NCI-H187 treated with DMSO at 0.1 percent for 48 hours (cell line): ENCODE results near the gene IWS1.
"Not testable (repeated sequence)": the region's sequence is repeated elsewhere in the genome, so short reads cannot be mapped to it uniquely, and the experiment has no call there.

Source experiments
- DNase-seq: peaks from one replicate; lab custom pipeline; 2025; lab: John Stamatoyannopoulos, UW

IWS1 gene

DNA sequence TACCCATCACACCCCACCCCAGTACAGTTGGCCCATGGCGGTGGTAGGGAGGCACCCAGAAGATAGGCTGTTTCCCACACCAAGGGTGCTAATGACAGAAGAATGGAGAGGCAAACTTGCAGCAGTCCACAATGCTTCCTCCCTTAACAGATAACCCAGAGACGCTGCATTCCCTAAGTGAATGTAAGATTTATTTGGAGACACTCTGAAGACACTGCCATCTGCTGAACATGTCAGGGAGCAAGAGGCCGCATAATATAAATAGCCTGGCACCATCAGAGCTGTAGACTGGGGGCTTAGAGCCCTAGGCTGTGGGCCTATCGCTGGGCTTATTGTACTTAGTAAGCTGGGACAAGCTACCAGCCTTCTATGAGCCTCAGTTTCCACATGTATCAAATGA lies 2.2 kb upstream of the IWS1 start:
- no peak for DNase-seq

DNA sequence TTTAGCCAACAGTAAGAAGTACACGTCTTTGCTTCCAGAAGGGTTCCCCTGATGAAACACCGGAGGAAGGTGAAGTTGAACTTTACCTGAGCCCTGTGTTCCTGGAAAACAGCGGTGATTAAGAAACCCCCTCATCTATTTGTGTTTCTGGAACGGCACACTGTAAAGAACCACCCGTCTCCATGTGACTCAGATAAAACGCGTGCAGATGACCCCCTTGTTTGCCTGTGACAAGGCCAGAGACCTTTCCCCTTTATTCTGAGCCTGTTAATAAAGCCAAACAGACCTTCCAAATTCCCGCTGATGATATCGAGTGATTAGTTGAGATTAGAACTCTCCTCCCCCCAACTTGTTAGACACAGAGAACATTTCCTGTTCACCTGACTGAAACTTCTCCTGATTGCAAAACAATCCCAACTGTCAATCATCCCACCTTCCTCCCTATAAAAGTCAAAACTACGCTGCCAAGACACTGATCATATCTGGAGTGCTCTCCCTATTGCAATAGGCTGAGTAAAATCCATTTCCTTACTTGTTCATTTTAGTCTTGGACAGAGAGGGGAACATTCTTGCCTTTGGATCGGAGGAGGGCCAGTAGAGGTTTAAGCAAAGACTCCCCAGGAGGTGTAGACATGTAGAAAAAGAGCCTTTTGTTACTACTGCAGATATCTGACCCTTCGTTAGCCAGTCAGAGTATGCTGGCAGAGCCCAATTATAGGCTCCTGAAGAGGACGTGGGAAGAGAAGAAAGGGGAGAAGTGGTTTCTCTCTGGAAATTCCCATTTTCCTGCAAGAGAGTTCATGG lies 914 bp upstream of the IWS1 start:
- DNase-seq = no peak

DNA sequence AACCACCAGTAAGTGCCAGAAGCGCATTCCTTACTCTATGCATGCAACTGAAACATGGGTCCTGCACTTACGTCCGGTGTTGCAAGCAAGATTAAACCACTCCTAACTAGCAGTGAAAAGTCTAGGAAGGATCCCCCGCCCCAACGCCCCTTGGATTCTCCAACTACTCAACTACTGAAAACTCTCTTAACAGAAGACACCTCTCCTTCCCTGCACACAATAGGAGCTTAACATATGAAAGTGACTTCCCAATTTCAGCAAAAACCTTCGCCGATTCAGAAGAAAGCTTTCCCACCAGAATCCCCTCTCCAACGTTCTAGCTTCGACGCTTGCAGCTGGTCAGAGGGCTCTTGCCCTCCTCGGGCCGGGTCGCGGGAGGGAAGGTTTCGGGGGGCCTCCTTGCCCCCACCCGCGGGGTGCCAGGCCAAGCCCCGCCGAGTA lies 578 bp downstream of the IWS1 start:
- no peak for DNase-seq

DNA sequence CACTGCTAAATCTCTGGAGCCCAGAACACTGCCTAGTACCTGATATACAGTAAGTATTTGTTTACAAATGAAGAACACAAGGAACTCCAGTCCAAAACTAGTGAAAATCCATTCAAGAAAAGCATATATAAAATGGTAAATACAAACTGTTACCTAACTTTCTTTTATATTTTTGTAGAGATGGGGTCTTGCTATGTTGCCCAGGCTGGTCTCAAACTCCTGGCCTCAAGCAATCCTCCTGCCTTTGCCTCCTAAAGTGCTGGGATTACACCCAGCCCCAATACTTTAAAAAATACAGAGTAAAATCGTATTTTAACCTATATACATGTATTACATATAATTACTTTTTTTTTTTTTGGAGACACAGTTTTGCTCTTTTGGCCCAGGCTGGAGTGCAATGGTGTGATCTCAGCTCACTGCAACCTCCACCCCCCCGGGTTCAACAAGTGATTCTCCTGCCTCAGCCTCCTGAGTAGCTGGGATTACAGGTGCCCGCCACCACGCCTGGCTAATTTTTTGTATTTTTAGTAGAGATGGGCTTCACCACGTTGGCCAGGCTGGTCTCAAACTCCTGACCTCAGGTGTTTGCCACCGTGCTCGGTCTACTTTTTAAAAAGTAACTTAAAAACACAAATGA lies 2.0 kb downstream of the IWS1 start:
- not testable (repeated sequence) for DNase-seq

DNA sequence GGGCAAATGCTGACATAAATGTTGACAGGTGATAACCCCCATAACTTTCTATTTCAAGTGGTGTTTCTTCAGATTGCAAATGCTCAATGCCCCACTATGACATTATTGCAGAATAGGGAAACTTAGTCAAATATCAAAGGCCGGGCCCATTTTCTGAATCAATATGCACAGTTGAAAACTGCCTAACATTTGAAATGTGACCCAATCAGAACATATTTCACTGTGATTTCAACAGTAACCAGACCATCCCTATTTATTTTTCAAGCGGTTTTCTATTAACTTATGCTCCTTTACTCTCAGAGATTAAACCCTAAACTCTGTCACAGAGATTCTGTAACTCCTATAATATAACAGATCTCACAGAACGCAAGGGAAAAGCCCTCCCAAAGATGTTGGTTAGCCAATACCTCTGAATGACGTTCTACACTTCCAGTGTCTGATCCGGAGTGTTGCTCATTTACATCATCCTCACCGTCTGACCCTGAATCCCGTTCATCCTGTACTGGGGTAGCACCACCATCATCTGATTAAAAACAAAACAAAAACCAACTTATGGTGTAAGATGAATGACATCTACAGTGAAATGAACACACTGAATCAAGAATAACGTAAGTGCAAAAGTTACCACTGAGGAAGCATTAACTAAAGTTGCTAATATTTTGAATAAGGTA lies 2.9 kb downstream of the IWS1 start:
- no peak for DNase-seq

DNA sequence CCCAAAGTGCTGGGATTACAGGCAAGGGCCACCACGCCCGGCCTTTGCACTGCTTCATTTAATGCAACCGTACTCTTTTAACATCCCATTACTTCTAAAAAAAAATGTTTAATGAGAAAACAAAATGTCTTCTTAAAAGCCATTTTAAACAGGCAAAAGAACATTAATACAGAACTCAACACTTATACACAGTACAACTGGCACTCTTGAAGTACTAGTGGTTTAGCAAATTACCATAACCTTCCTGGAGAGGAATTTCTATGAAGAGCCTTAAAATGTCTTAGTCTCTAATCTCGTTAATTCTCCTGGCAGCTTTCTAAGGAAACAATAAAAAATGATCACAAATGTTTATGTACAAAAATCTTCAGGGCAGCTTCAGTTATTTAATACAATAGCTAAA lies 5.9 kb downstream of the IWS1 start:
- no peak for DNase-seq

DNA sequence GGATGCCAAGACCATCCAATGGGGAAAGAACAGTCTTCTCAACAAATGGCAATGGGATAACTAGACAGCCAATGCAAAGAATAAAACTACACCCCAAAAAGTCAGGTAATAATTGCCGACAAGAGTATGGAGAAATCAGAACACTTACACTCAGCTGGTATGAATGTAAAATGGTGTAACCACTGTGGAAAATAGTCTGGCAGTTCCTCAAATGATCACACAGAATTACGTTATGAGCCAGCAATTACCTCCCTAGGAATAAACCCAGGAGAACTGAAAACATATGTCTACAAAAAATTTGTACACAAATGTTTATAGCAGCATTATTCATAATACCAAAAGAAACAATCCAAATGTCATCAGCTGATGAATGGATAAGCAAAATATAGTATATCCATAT lies 8.8 kb downstream of the IWS1 start:
- DNase-seq = no peak

DNA sequence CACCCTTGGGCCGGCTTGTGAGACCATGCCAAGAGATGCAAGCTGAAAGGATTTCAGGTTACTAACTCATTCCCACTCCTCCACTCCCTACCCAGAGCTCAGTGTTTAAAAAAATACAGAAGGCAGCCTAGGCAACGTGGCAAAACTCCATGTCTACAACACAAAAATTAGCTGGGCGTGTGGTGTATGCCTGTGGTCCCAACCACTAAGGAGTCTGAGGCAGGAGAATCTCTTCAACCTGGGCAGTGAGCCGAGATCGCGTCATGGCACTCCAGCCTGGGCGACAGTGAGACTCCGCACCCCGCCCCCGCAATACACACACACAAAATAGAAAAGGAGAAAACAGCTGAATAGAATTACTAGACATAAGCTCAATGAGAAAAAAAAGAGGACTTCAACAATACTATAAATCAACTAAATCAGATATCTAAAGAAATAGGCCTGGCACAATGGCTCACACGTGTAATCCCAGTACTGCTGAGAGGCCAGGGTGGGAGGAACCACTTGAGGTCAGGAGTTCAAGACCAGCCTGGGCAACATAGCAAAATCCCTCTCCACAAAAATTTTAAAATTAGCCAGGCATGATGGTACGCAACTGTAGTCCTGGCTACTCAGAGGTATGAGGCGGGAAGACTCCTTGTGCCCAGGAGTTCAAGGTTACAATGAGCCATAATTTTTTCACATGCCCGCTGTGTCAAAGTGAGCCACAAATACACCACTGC lies 10.1 kb downstream of the IWS1 start:
- DNase-seq = no peak

DNA sequence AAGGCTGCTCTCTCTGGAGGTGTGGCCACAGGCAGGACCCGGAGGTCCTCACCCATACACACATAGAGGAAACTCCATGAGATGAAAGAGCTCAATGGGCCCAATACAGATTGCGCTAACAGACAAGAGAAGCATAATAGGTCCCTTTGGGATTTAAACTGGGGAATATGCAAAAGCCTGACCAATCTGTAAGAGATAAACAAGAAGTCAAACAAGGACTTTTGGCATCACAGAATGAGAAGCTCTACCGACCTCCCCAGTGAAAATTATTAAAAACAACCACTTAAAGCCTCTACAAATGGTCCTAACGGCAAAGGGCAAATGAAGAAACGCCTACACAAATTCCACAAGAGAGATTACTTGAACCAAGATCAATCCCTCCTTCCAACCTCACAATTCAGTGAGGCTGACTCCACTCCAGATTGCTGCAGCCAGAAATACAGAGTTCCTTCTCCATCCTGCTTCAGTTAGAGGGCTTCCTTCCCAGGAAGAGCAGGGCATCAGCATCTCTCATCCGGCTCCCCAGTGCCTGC lies 10.8 kb downstream of the IWS1 start:
- no peak for DNase-seq

DNA sequence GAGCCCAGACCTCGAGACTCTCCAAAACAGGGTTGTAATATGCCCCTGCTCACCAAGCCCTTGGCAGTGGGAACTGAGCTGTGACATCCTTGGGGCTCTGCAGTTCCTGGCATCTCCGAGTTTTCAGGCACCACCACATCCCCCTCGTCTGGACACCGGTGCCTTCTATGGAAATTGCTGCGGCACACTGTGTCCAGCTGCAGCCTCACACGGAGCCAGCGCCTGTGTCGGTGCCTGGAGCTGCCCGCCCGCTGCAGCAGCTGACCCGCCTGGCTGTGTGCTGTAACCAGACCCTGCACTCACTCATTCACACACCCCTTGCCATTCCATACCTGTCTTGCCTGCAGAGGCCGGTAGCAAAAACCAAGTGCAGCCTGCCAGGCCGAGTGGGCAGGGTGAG lies 11.8 kb downstream of the IWS1 start:
- no peak for DNase-seq

DNA sequence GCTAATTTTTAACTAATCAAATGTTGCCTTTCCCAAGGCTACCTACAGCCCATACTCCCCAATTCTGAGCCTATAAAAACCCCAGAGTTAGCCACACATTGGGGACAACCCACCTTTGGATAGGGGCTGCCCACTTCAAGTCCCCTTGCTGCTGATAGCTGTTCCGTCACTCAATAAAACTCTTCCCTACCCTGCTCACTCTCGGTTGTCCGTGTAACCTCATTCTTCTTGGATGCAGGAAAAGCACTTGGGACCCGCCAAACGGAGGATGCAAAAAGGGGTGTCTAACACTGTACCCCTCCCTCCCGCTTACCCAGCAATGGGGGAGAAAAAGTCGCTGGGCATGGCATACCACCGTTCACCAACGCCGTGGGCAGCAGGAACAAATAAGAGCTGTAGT lies 12.2 kb downstream of the IWS1 start:
- DNase-seq = no peak

DNA sequence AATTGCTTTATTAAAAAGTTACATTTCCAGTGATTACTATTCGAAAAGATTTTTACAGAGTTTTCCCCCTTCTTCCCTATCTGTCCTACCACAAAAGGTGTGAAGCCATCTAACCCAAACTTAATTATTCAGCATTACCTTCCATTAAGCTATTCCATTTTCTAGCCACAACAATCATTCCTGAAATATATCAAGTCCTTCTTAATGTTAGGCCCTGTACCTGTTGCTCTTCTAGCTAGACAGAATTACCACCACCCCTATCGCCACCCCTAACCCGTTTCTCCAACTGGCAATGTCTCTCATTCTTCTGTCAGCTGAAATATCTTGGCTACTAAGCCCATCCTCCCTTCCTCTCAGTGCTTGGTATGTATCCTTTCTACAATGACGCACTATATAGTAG lies 13.9 kb downstream of the IWS1 start:
- no peak for DNase-seq

DNA sequence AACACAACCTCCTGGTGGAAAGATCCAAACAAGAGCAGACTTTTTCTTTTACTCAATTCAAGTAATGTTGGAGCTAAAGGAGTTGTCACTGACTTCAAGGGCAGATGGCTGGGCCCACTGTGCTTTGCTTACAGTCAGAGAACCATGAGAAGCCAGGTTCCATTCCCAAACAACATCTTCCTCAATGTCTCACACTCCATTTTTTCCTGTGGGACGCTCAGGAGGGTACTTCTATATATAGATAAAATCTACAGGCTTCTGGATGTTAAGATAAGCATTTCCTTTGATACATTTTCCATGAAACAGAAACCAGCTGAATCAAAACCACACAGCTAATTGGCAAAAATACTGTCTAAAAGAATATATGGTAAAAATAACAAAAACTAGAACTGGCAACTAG lies 14.4 kb downstream of the IWS1 start:
- DNase-seq = no peak

DNA sequence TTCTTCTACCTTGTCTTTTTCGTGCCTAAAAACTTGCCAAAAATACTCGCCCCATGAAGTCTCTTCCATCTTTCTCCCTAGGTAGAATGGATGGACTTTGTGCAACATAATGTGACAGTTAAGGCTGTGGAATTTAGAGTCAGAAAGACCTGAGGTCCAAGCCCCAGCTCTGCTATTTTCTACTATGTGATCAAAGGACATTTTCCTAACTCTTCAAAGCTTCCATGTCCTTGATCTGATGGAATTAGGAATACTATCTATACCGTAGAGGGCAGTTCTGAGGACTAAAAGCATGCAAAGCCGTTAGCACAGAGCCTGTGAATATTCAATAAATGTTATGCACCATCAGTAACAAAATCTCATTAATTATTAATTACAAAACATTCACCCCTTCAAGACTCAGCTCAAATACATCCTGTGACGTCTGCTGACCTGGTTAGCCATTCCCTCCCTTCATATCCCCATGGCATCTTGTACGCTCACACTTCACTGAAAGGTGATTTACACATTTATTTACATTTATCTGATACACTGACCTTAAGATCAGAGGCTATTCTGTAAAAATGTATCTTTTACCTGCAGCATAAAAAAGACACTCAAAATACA lies 15.1 kb downstream of the IWS1 start:
- DNase-seq = no peak

DNA sequence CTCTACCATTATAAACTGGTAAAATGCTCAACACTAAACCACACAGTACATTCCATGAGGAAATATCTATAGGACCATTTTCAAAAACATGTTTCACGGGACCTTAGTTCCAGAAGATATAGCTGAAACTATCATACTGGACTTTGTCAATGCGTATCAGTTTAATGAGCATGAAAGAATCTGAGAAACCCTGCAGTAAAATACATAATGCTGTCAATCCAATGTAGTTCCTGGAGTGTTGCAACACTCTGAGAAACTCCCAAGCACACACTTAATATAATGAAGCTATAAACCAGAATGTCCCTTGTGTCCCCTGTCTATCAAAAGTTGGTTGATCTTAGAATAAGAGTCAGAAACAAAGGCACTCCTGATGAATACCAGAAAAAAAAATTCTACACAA lies 16.2 kb downstream of the IWS1 start:
- DNase-seq = no peak

DNA sequence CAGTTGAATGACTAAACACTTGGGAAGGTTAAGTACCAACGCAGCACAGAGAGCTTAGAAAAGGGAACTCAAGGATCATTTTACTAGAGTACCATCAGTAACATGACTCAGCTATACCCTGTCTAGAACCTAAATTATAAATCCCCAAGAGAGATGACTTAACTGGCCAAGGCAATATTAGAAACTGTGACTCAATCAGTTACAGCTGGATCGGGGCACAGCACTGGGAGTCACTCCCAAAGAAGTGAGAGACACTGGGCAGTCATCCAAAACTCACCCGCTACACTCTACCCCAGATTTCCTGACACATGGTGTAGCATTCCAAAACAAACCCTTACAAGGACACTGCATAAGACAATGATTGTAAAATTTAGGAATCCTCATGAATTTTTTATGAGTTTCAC lies 17.7 kb downstream of the IWS1 start:
- no peak for DNase-seq

DNA sequence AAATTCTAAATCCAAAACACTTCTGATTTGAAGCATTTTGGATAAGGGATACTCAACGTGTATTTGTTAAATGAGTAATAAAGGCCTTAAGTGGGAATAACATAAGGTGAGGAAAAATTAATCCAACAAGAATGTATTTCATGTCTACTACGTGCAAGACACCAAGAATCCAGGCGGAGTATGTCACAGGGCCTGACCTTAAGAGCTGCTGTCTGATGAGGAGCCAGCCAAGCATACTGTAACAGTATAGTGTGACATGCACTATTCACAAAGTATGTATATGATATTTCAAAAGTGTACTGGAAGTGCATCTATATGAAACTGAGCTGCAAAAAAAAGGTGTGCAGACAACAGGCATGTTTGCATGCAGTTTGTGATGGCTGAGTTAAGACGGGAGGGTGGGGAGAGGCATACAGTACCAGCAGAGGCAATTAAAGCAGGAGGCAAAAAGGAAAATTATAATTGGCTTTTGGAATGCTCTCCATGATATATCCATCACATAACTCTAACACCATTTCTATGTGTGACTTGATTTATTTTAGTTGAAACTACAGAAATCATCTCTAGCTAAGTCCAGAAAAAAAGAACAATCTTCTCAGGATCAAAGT lies 18.2 kb downstream of the IWS1 start:
- no peak for DNase-seq

DNA sequence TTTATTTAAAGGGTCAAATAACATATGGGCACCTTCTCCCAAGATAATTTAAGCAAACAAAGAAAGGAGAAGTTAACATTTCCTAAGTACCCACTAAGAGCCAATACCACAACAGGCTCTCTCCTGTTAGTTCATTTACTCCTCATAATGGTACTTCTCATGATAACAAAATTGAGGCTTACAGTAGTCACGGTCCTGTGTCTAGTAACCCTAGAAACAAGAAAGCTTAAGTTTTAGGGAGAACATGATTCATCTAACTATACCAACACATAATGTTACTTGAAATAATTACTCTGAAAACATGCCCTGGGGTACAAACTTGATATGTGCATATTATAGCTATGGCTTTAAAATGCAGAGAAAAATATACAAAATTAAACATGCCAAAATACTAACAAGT lies 19.8 kb downstream of the IWS1 start:
- DNase-seq = no peak

DNA sequence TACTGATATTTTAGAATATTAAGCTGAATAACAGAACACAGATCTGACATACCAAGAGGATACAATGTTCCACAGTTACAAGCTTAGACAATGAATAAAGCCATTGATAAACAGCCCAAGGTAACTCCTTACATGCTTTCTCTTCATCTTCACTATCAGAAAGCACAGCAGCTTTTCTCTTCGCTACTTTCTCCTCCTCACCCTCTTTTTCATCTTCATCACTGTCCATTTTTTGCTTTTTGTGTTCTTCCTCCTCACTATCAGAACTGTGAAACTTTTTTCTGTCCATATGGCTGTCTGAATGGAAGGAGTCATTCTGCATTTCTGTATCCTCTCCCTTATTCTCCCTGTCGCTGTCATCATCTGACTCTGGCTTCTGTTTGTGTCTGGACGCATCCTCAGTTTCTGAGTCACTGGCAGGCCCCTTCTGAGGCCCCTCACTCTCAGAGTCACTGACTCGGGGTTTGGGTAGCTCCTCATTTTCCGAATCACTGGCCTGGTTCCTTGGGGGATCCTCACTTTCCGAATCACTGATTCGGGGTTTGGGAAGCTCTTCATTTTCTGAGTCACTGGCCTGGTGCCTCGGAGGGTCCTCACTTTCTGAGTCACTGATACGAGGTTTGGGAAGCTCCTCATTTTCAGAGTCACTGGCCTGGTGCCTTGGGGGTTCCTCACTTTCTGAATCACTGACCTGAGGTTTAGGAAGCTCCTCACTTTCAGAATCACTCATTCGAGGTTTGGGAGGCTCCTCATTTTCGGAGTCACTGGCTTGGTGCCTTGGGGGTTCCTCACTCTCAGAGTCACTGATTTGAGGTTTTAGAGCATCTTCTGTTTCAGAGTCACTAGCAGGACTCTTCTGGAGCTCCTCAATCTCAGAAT lies 21.5 kb downstream of the IWS1 start:
- no peak for DNase-seq

DNA sequence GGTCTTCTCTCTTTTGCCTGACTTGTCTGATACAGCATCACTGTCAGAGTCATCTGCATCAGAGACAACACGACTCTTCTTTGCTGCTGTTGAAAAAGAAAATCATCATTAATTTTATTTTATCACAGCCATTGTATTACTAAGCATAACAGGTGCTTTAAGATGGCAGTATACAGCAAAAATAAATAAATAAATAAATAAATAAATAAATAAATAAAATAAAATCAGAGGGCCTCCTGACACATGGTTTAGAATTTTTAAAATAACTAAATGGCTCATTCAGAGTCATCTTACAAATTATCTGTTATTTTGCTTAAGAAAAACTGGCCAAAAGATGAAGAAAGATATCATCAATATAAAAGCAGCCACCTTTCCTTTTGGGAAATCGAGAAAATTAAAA lies 22.8 kb downstream of the IWS1 start:
- no peak for DNase-seq

DNA sequence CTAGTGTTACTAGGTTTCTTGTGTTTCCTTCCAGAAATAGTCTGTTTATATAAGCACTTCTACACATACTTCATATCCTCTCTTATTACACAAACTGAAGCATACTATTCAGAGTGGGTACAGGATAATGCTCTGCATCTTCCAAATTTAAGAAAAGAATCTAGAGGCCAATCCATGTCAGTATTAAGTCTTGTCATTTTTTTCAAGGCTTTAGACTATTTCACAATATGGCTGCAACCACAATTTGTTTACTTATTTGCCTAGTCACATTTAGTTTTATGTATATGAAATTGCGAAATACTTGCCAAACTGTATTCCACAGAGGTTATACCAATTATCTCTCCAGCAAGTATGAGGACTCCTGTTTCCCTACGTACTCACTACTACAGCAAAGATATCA lies 27.9 kb downstream of the IWS1 start:
- no peak for DNase-seq
